Uterus (tissue), 2 donors: ENCODE measurements around the gene PDXP.

ENCODE experiments used
- CTCF ChIP-seq, 4 experiments: fragments of 200-600 bp in 2 of 4; fragments of 450-650 bp in 2 of 4; sonication (generic) in 2 of 4; IDR thresholded peaks; one replicate each; pipeline ENCODE4 v1.5.1; 2016 to 2019; ENCODE audit warnings: antibody characterized with exemption in 4 of 4, mild to moderate bottlenecking in 2 of 4, moderate library complexity in 1 of 4
- POLR2A ChIP-seq, 2 donors: fragments of 450-650 bp; IDR thresholded peaks; one replicate each; pipeline ENCODE4 v1.6.1; 2016; ENCODE audit warnings: antibody characterized with exemption in 2 of 2, mild to moderate bottlenecking in 1 of 2, moderate library complexity in 1 of 2

GRCh38 chr22:37626556-37627075 is 31.9 kb upstream of the PDXP start:
- TF ChIP-seq POLR2A (IDR thresholded peaks at IDR 0.05) (no peak), CTCF (IDR thresholded peaks at IDR 0.05) (no peak)
